GM12878 (cell line): ENCODE measurements around the gene KRTAP10-3.

ENCODE experiments used
- BMI1 ChIP-seq: fragments of 450-650 bp; IDR thresholded peaks from 2 replicates; pipeline ENCODE4 v1.6.1; 2016; ENCODE audit warnings: mild to moderate bottlenecking, moderate library complexity, borderline replicate concordance
- POLR2AphosphoS5 ChIP-seq: IDR thresholded peaks from 2 replicates; pipeline ENCODE4 v1.6.1; 2011; ENCODE audit warnings: mild to moderate bottlenecking, low read length, inconsistent platforms
- RELB ChIP-seq: fragments of 450-650 bp; IDR thresholded peaks from 2 replicates; pipeline ENCODE4 v1.6.1; 2017; ENCODE audit warnings: low read depth, mild to moderate bottlenecking, moderate library complexity
- YY1 ChIP-seq: IDR thresholded peaks from 2 replicates; pipeline ENCODE4 v1.6.1; 2011; ENCODE audit warnings: low read depth, mild to moderate bottlenecking, low read length

DNA sequence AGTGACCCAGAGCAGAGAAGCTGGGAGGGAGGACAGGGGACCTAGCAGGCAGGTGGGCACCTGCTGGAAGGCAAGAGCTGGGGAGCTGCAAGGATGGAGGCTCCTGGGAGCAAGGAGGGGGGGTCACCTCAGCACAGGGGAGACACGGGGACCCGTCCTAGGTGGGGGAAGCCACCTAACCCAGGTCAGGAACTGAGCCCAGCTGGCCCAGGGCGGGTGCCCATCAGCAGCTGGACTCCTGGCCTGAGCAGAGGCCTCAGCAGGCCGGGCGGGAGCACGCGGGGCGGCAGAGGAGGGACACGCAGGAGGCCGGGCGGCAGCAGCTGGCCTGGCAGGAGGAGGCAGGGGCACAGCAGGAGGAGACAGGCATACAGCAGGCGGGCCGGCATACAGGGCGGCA lies 19.5 kb downstream of the KRTAP10-3 start:
- TF ChIP-seq BMI1 = no peak
- no peak for TF ChIP-seq POLR2AphosphoS5
- no peak for TF ChIP-seq RELB
- TF ChIP-seq YY1 = no peak
